HepG2 (cell line): ENCODE measurements around the gene PAN2. TPM values are rescaled to one million over a fixed set of nuclear protein-coding genes. Genes with fewer than 3 reads are reported as not detected.

Experiments
- AGO1 ChIP-seq: fragments of 200-400 bp; formaldehyde crosslinking; IDR thresholded peaks from 2 replicates; pipeline ENCODE4 v1.6.1; 2017; ENCODE audit warnings: mild to moderate bottlenecking, low read depth, low read length, moderate library complexity; ENCODE audit not compliant: poor library complexity, severe bottlenecking
- ELF3 ChIP-seq: IDR thresholded peaks from 2 replicates; pipeline ENCODE4 v1.6.1; 2016; ENCODE audit warnings: missing genetic modification reagents, missing compliant biosample characterization
- KDM6A ChIP-seq: IDR thresholded peaks from 2 replicates; pipeline ENCODE4 v1.6.1; 2016; ENCODE audit warnings: low read depth
- RXRB ChIP-seq: IDR thresholded peaks from 2 replicates; pipeline ENCODE4 v1.6.1; 2016; ENCODE audit warnings: borderline replicate concordance, missing genetic modification reagents, missing compliant biosample characterization
- TRIM24 ChIP-seq: sonication (generic); formaldehyde crosslinking; IDR thresholded peaks from 2 replicates; pipeline ENCODE4 v1.8.0; 2022; ENCODE audit warnings: mild to moderate bottlenecking, missing genetic modification reagents
- ZBTB20 ChIP-seq: sonication (generic); formaldehyde crosslinking; IDR thresholded peaks from 2 replicates; pipeline ENCODE4 v1.8.1; 2023; ENCODE audit warnings: missing genetic modification reagents, low read depth, mild to moderate bottlenecking, borderline replicate concordance
- ZBTB8A ChIP-seq: sonication (generic); formaldehyde crosslinking; IDR thresholded peaks from 2 replicates; pipeline ENCODE4 v1.4.0; 2020; ENCODE audit warnings: mild to moderate bottlenecking, low read depth, missing genetic modification reagents, borderline replicate concordance
- ZNF138 ChIP-seq: sonication (generic); formaldehyde crosslinking; IDR thresholded peaks from 2 replicates; pipeline ENCODE4 v1.5.0; 2020; ENCODE audit warnings: mild to moderate bottlenecking, low read depth, missing genetic modification reagents
- ZNF232 ChIP-seq: sonication (generic); formaldehyde crosslinking; IDR thresholded peaks from 2 replicates; pipeline ENCODE4 v1.4.0; 2020; ENCODE audit warnings: missing genetic modification reagents, borderline replicate concordance
- ZNF260 ChIP-seq: sonication (generic); formaldehyde crosslinking; IDR thresholded peaks from 2 replicates; pipeline ENCODE4 v1.4.0; 2020; ENCODE audit warnings: missing genetic modification reagents, low read depth, mild to moderate bottlenecking, borderline replicate concordance
- ZNF292 ChIP-seq: sonication (generic); formaldehyde crosslinking; IDR thresholded peaks from 2 replicates; pipeline ENCODE4 v1.8.1; 2022; ENCODE audit warnings: mild to moderate bottlenecking, low read depth, missing genetic modification reagents, borderline replicate concordance
- ZZZ3 ChIP-seq: sonication (generic); formaldehyde crosslinking; IDR thresholded peaks from 2 replicates; pipeline ENCODE4 v1.4.0; 2020; ENCODE audit warnings: missing genetic modification reagents, mild to moderate bottlenecking, borderline replicate concordance
- polyA plus RNA-seq, 8 experiments: library from polyadenylated mRNA; depleted of rRNA in 3 of 8; stranded (reverse) in 7 of 8; unstranded in 1 of 8; fragments of >200 nt; fragmentation: Illumina TruSeq in 4 of 8; extraction: Trizol in 4 of 8; gene quantifications; 2 replicates each; pipeline versions ENCODE4 v1.2.1 to v1.2.3, GENCODE V29; 2011 to 2016; ENCODE audit warnings: low read depth in 4 of 8, missing spikeins in 1 of 8, mixed read lengths in 1 of 8; ENCODE audit not compliant: insufficient read depth in 1 of 8
- total RNA-seq, 5 experiments: library from RNA; depleted of rRNA; stranded (reverse); fragments of >200 nt; fragmentation: Illumina TruSeq; extraction: Trizol; gene quantifications; 2 replicates each; pipeline ENCODE4 v1.2.3, GENCODE V29; 2016; ENCODE audit warnings: low read depth in 1 of 5
- TF ChIP-seq, protein P1 (sequence below): sonication (generic); formaldehyde crosslinking; IDR thresholded peaks from 2 replicates; pipeline ENCODE4 v1.4.0; 2020; ENCODE audit warnings: missing genetic modification reagents
- TF ChIP-seq, protein P2 (sequence below): sonication (generic); formaldehyde crosslinking; IDR thresholded peaks from 2 replicates; pipeline ENCODE4 v1.5.1; 2020; ENCODE audit warnings: mild to moderate bottlenecking, moderate library complexity, missing genetic modification reagents
- TF ChIP-seq, protein P3 (sequence below): fragments of 450-650 bp; IDR thresholded peaks from 2 replicates; pipeline ENCODE4 v1.6.1; 2016
- TF ChIP-seq, protein P4 (sequence below): sonication (generic); formaldehyde crosslinking; IDR thresholded peaks from 2 replicates; pipeline ENCODE4 v1.9.0; 2022; ENCODE audit warnings: low read depth, missing genetic modification reagents
- TF ChIP-seq, protein P5 (sequence below): sonication (generic); formaldehyde crosslinking; IDR thresholded peaks from 2 replicates; pipeline ENCODE4 v1.4.0; 2020; ENCODE audit warnings: missing genetic modification reagents

PAN2 gene
- total and polyA plus RNA-seq, 2 of the 13 experiments (the other 11 are each of a cell fraction or from before 2014, with no cell fraction given), result 27.2 to 61.1 TPM

DNA sequence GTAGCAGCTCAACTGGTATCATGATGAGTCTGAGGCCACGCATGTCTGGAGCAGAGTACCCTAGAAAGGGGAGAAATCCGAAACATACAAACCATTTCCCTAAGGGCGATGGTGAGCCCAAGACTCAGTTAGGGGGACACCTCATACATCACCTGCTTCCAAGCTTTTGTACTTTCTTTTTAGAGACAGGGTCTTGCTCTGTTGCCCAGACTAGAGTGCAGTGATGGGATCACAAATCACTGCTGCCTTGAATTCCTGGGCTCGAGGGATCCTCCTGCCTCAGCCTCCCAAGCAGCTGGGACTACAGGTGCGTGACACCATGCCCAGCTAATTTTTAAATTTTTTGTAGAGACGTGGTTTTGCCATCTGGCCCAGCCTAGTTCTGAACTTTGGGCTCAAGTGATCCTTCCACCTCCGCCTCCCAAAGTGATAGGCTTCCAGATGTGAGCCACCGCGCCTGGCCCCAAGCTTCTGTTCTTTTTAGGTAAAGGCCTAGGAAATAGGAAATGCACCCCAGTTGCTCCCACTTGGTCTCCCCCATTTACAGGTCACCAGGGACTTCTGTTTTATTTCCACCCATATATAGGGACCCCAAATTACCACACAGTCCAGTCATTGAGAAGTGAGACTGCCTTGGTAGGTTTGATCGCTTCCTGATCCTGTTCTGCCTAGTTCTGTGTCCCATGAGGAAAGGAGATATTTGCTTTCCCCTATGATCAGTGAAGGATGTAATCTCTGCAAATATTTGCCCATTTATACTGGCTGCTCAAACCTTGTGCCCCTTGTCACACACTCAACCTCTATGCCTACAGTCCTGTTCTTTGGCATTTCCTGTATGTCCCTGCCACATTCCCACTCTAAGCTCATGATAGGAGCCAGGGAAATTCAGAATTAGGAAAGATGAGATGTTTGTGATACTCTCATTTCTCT is 28.6 kb upstream of the PAN2 start, which contains the start of gene APOF (continued):
- TF ChIP-seq, protein P1, sequence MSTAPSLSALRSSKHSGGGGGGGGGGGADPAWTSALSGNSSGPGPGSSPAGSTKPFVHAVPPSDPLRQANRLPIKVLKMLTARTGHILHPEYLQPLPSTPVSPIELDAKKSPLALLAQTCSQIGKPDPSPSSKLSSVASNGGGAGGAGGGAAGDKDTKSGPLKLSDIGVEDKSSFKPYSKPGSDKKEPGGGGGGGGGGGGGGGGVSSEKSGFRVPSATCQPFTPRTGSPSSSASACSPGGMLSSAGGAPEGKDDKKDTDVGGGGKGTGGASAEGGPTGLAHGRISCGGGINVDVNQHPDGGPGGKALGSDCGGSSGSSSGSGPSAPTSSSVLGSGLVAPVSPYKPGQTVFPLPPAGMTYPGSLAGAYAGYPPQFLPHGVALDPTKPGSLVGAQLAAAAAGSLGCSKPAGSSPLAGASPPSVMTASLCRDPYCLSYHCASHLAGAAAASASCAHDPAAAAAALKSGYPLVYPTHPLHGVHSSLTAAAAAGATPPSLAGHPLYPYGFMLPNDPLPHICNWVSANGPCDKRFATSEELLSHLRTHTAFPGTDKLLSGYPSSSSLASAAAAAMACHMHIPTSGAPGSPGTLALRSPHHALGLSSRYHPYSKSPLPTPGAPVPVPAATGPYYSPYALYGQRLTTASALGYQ, result peak; percentile 40; the same call in 1 of the 2 replicates
- peak; percentile 42; the same call in 1 of the 2 replicates for TF ChIP-seq KDM6A (CRISPR knock-in tag)
- TF ChIP-seq, protein P2, sequence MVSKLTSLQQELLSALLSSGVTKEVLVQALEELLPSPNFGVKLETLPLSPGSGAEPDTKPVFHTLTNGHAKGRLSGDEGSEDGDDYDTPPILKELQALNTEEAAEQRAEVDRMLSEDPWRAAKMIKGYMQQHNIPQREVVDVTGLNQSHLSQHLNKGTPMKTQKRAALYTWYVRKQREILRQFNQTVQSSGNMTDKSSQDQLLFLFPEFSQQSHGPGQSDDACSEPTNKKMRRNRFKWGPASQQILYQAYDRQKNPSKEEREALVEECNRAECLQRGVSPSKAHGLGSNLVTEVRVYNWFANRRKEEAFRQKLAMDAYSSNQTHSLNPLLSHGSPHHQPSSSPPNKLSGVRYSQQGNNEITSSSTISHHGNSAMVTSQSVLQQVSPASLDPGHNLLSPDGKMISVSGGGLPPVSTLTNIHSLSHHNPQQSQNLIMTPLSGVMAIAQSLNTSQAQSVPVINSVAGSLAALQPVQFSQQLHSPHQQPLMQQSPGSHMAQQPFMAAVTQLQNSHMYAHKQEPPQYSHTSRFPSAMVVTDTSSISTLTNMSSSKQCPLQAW (CRISPR knock-in tag), result peak; percentile 4; the same call in 1 of the 2 replicates
- TF ChIP-seq, protein P3, sequence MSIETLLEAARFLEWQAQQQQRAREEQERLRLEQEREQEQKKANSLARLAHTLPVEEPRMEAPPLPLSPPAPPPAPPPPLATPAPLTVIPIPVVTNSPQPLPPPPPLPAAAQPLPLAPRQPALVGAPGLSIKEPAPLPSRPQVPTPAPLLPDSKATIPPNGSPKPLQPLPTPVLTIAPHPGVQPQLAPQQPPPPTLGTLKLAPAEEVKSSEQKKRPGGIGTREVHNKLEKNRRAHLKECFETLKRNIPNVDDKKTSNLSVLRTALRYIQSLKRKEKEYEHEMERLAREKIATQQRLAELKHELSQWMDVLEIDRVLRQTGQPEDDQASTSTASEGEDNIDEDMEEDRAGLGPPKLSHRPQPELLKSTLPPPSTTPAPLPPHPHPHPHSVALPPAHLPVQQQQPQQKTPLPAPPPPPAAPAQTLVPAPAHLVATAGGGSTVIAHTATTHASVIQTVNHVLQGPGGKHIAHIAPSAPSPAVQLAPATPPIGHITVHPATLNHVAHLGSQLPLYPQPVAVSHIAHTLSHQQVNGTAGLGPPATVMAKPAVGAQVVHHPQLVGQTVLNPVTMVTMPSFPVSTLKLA, result no peak
- TF ChIP-seq, protein P4, sequence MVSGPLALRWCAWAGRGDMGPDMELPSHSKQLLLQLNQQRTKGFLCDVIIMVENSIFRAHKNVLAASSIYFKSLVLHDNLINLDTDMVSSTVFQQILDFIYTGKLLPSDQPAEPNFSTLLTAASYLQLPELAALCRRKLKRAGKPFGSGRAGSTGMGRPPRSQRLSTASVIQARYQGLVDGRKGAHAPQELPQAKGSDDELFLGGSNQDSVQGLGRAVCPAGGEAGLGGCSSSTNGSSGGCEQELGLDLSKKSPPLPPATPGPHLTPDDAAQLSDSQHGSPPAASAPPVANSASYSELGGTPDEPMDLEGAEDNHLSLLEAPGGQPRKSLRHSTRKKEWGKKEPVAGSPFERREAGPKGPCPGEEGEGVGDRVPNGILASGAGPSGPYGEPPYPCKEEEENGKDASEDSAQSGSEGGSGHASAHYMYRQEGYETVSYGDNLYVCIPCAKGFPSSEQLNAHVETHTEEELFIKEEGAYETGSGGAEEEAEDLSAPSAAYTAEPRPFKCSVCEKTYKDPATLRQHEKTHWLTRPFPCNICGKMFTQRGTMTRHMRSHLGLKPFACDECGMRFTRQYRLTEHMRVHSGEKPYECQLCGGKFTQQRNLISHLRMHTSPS (CRISPR knock-in tag), result peak; percentile 94
- no peak for TF ChIP-seq ZZZ3 (CRISPR knock-in tag)
- TF ChIP-seq ZNF292 (CRISPR knock-in tag), result no peak
- no peak for TF ChIP-seq ZNF138 (CRISPR knock-in tag)
- TF ChIP-seq, protein P5, sequence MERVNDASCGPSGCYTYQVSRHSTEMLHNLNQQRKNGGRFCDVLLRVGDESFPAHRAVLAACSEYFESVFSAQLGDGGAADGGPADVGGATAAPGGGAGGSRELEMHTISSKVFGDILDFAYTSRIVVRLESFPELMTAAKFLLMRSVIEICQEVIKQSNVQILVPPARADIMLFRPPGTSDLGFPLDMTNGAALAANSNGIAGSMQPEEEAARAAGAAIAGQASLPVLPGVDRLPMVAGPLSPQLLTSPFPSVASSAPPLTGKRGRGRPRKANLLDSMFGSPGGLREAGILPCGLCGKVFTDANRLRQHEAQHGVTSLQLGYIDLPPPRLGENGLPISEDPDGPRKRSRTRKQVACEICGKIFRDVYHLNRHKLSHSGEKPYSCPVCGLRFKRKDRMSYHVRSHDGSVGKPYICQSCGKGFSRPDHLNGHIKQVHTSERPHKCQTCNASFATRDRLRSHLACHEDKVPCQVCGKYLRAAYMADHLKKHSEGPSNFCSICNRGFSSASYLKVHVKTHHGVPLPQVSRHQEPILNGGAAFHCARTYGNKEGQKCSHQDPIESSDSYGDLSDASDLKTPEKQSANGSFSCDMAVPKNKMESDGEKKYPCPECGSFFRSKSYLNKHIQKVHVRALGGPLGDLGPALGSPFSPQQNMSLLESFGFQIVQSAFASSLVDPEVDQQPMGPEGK, result no peak
- TF ChIP-seq ELF3 (CRISPR knock-in tag), result peak; percentile 90
- no peak for TF ChIP-seq AGO1
- peak; percentile 51; the same call in 1 of the 2 replicates for TF ChIP-seq ZBTB8A (CRISPR knock-in tag)
- no peak for TF ChIP-seq TRIM24 (CRISPR knock-in tag)
- TF ChIP-seq ZNF232, result no peak
- TF ChIP-seq ZNF260 (CRISPR knock-in tag), result no peak
- TF ChIP-seq RXRB, result peak; percentile 75; the same call in 1 of the 2 replicates
- no peak for TF ChIP-seq ZBTB20
